ENCODE results near the gene TBC1D14.

TBC1D14 gene

GRCh38 chr4:6932918-6933317 lies 23.3 kb downstream of the TBC1D14 start:
- DNase-seq, result no peak

GRCh38 chr4:6933691-6934430 lies 24.2 kb downstream of the TBC1D14 start:
- no peak for DNase-seq

GRCh38 chr4:6935965-6936364 lies 26.3 kb downstream of the TBC1D14 start:
- DNase-seq, result no peak

- DNase-seq, result no peak
These were observed 27.6 kb downstream of the TBC1D14 start for GRCh38 chr4:6937201-6937600.

- DNase-seq, result no peak
These were observed 28.1 kb downstream of the TBC1D14 start for GRCh38 chr4:6937754-6938153.

- no peak for DNase-seq
These were observed 28.6 kb downstream of the TBC1D14 start for GRCh38 chr4:6938237-6938636.

- no peak for DNase-seq
These were observed 29.1 kb downstream of the TBC1D14 start for GRCh38 chr4:6938647-6939271.

GRCh38 chr4:6939761-6940743 lies 30.4 kb downstream of the TBC1D14 start:
- no peak for DNase-seq

GRCh38 chr4:6940744-6941137 lies 31.1 kb downstream of the TBC1D14 start:
- no peak for DNase-seq

- no peak for DNase-seq
These were observed 32.2 kb downstream of the TBC1D14 start for GRCh38 chr4:6941796-6942195.

GRCh38 chr4:6942238-6942800 lies 32.7 kb downstream of the TBC1D14 start:
- no peak for DNase-seq

- DNase-seq, result no peak
These were observed 33.6 kb downstream of the TBC1D14 start for GRCh38 chr4:6943012-6943884.

- no peak for DNase-seq
These were observed 34.2 kb downstream of the TBC1D14 start for GRCh38 chr4:6943885-6944225.

- DNase-seq, result no peak
These were observed 34.9 kb downstream of the TBC1D14 start for GRCh38 chr4:6944301-6945051.

- DNase-seq, result no peak
These were observed 35.4 kb downstream of the TBC1D14 start for GRCh38 chr4:6945052-6945409.

- no peak for DNase-seq
These were observed 36.9 kb downstream of the TBC1D14 start for GRCh38 chr4:6946497-6946896.

- DNase-seq, result no peak
These were observed 38.5 kb downstream of the TBC1D14 start for GRCh38 chr4:6948134-6948460.

GRCh38 chr4:6951880-6952381 lies 42.3 kb downstream of the TBC1D14 start:
- DNase-seq, result no peak

- no peak for DNase-seq
These were observed 44.2 kb downstream of the TBC1D14 start for GRCh38 chr4:6953751-6954380.

GRCh38 chr4:6955261-6955911 lies 45.8 kb downstream of the TBC1D14 start:
- DNase-seq, result no peak

GRCh38 chr4:6956087-6956433 lies 46.4 kb downstream of the TBC1D14 start:
- DNase-seq, result no peak
